ENCODE results near the gene CAMK2D. TPM values are rescaled to one million over a fixed set of nuclear protein-coding genes. Genes with fewer than 3 reads are reported as not detected.

CAMK2D gene
- total RNA-seq, 1 experiment from 2014 or later = 19.9 TPM

DNA sequence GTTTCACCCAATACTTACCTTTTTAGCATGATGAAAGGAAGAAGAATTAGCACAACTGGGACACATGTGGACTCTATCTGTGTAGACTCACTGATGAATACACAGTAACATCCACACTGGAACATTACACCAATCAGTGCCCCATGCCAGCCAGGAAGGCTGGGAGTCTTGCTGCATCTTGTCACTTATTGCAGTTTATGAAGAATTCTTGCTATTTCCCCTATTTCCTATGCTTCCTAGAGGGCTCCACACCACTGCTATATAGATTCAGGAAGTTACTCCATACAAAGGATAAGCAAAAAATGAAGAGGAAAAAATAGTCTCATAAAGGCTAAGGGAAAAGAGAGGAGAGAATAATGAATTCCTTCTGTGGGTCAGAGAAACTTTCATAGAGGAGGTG lies 201.0 kb downstream of the CAMK2D start:
- no peaks in the 10 kb centered on the region for H3K36me3 ChIP-seq
- H3K9me3 ChIP-seq = no peaks in the 10 kb centered on the region
- H3K27me3 ChIP-seq = no peaks in the 10 kb centered on the region
- no peak overlapping the region for H3K4me3 ChIP-seq
- DNase-seq = no peak

- DNase-seq = no peak
- no peaks in the 10 kb centered on the region for H3K27me3 ChIP-seq
- no peaks in the 10 kb centered on the region for H3K9me3 ChIP-seq
- H3K4me3 ChIP-seq = no peak overlapping the region
- no peaks in the 10 kb centered on the region for H3K36me3 ChIP-seq
Observed at GRCh38 chr4:113559947-113560346, 201.6 kb downstream of the CAMK2D start.

- no peak overlapping the region for H3K4me3 ChIP-seq
- DNase-seq = no peak
- no peaks in the 10 kb centered on the region for H3K36me3 ChIP-seq
- no peaks in the 10 kb centered on the region for H3K27me3 ChIP-seq
- H3K9me3 ChIP-seq = no peaks in the 10 kb centered on the region
Observed at GRCh38 chr4:113556382-113557134, 205.0 kb downstream of the CAMK2D start.

GRCh38 chr4:113555868-113556267 lies 205.7 kb downstream of the CAMK2D start:
- no peaks in the 10 kb centered on the region for H3K27me3 ChIP-seq
- no peak overlapping the region for H3K4me3 ChIP-seq
- H3K9me3 ChIP-seq = no peaks in the 10 kb centered on the region
- no peak for DNase-seq
- no peaks in the 10 kb centered on the region for H3K36me3 ChIP-seq

GRCh38 chr4:113553082-113553481 lies 208.5 kb downstream of the CAMK2D start:
- Histone ChIP-seq H3K9me3 (no peaks in the 10 kb centered on the region), H3K4me3 (no peak overlapping the region), H3K36me3 (no peaks in the 10 kb centered on the region), H3K27me3 (no peaks in the 10 kb centered on the region)
- DNase-seq = no peak

DNA sequence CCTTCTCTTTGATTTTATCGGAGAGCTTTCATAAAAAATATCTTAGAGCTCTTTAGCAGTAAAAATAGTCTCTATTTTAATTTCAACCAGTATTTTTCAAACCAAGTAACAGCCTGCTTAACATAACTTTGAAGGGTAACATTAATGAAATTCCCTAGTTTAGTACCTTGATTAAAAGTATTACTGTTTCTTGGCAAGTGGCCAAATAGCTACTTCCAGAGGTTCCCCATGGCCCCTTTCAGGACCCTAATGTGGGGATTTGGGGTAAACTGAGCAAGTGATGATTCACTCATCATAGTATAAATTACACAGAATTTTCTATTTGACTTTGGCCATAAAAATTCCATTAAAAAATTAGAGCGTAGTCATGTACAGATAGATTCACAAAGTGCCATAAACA lies 211.0 kb downstream of the CAMK2D start:
- DNase-seq = no peak
- no peak overlapping the region for H3K4me3 ChIP-seq
- H3K9me3 ChIP-seq = no peaks in the 10 kb centered on the region

DNA sequence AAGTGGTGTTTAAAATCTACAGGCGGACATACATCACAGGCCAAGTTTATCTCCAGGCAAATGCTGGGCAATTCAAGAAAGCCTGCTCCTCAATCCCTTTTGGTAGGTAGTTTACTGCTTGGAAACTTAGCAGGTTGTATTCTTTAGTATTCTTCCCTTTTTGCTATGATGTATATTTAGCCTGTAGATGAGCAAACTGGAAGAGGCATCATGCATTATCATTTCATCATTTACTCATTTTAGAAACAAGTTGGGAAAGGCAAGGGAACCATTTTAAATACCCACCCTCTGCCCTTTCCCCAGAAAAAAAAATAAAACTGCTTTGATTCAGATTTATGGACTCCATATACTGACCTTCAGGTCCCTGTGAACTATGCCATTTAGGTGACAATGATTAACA lies 213.2 kb downstream of the CAMK2D start:
- Histone ChIP-seq H3K9me3 (no peaks in the 10 kb centered on the region), H3K36me3 (no peaks in the 10 kb centered on the region), H3K4me3 (no peak overlapping the region), H3K27me3 (no peaks in the 10 kb centered on the region)
- DNase-seq = no peak

More for the DNA sequence above, 211.0 kb downstream of the CAMK2D start:
- no peaks in the 10 kb centered on the region for H3K27me3 ChIP-seq
- H3K36me3 ChIP-seq = no peaks in the 10 kb centered on the region

GRCh38 chr4:113547487-113548042 lies 214.0 kb downstream of the CAMK2D start:
- peak; percentile 87 for DNase-seq
- Histone ChIP-seq H3K9me3 (no peaks in the 10 kb centered on the region), H3K27me3 (no peaks in the 10 kb centered on the region), H3K36me3 (no peaks in the 10 kb centered on the region), H3K4me3 (no peak overlapping the region)

DNA sequence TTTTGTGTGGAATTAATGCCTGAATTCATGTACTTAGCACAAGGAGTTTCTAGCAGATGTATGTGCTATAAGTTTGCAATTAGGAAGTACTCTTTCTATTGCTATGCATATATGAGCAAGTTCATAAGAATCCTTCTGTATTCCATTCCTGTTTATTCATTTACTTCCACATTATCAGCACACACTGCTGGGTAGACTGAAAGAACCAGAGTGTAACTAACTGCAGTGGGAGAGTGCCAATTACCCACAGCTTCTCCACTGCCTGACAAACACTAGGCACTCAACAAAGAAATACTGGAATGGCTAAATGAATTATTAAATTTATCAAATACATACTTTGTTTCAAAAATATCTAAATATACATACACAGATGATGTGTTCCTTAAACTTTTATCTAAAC lies 219.6 kb downstream of the CAMK2D start:
- Histone ChIP-seq H3K9me3 (no peaks in the 10 kb centered on the region), H3K36me3 (no peaks in the 10 kb centered on the region), H3K4me3 (no peak overlapping the region), H3K27me3 (no peaks in the 10 kb centered on the region)
- no peak for DNase-seq

- H3K4me3 ChIP-seq = no peak overlapping the region
- DNase-seq = no peak
- no peaks in the 10 kb centered on the region for H3K9me3 ChIP-seq
- H3K36me3 ChIP-seq = no peaks in the 10 kb centered on the region
- no peaks in the 10 kb centered on the region for H3K27me3 ChIP-seq
Observed at GRCh38 chr4:113540859-113541258, 220.7 kb downstream of the CAMK2D start.

- no peak for DNase-seq
- no peaks in the 10 kb centered on the region for H3K9me3 ChIP-seq
- no peaks in the 10 kb centered on the region for H3K36me3 ChIP-seq
- no peaks in the 10 kb centered on the region for H3K27me3 ChIP-seq
- no peak overlapping the region for H3K4me3 ChIP-seq
Observed at GRCh38 chr4:113539408-113539807, 222.1 kb downstream of the CAMK2D start.

DNA sequence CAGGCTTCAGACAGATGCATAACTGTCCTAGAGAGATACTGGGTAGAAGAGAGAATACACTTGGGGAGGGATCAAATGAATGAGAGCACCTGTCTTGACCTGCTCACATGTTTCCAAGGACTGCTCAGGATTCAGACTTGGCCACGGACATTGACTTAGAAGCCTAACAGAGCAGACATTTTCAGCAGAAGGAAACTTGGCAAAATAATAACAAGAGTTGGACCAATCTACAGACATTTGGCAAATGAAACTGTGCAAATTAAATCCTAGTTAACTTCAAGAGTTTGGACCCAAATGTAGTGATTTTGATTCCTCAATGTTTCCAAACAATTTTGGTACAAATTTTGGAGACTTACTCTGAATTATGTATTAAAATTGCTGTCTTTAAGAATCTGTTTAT lies 223.9 kb downstream of the CAMK2D start:
- DNase-seq = no peak
- Histone ChIP-seq H3K36me3 (no peaks in the 10 kb centered on the region), H3K9me3 (no peaks in the 10 kb centered on the region), H3K4me3 (no peak overlapping the region), H3K27me3 (no peaks in the 10 kb centered on the region)

GRCh38 chr4:113537203-113537602 lies 224.3 kb downstream of the CAMK2D start:
- Histone ChIP-seq H3K9me3 (no peaks in the 10 kb centered on the region), H3K36me3 (no peaks in the 10 kb centered on the region), H3K4me3 (no peak overlapping the region), H3K27me3 (no peaks in the 10 kb centered on the region)
- DNase-seq = no peak

DNA sequence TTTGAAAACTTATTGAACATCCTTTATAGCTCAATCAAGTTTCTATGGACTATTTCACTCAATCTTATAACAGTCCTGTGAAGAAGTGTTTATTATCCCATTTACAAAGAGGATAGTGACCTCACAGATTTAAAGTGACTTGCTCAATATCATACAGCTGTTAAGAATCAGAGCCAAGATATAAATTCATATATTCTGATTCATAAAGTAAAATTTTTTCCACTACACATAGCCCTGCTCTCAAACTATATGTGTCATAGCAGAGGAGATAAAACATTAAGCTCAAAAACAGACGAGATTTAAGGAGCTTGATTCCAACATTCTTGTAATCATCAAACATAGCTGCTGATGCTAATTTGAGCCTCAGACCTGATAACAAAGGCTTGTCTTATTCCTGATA lies 226.8 kb downstream of the CAMK2D start:
- no peak for DNase-seq
- H3K9me3 ChIP-seq = no peaks in the 10 kb centered on the region
- no peaks in the 10 kb centered on the region for H3K27me3 ChIP-seq
- no peak overlapping the region for H3K4me3 ChIP-seq
- H3K36me3 ChIP-seq = no peaks in the 10 kb centered on the region

DNA sequence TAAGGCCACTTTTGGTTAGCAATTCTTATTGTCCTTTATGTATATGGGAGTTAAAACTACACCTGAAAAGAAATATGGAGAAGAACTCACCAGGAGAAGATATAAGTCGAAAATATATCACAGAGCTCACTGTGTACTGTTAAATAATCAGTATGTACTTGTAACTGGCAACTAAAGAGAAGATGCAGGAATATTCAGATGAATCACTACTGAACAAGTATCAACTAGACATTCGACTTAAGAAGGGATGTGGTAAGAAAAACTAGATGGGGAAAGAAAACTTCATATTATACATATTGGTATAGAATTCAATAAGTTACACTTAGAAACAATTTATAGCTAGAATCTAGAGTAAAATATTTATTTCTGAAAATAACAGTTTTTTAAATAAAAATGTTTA lies 230.0 kb downstream of the CAMK2D start:
- Histone ChIP-seq H3K9me3 (no peaks in the 10 kb centered on the region), H3K4me3 (no peak overlapping the region), H3K36me3 (no peaks in the 10 kb centered on the region), H3K27me3 (no peaks in the 10 kb centered on the region)
- no peak for DNase-seq

GRCh38 chr4:113528395-113528794 lies 233.1 kb downstream of the CAMK2D start:
- Histone ChIP-seq H3K9me3 (no peaks in the 10 kb centered on the region), H3K4me3 (no peak overlapping the region), H3K36me3 (no peaks in the 10 kb centered on the region), H3K27me3 (no peaks in the 10 kb centered on the region)
- no peak for DNase-seq

GRCh38 chr4:113525521-113525920 lies 236.0 kb downstream of the CAMK2D start:
- H3K36me3 ChIP-seq = no peaks in the 10 kb centered on the region
- H3K4me3 ChIP-seq = no peak overlapping the region
- H3K9me3 ChIP-seq = no peaks in the 10 kb centered on the region
- DNase-seq = no peak
- H3K27me3 ChIP-seq = no peaks in the 10 kb centered on the region

DNA sequence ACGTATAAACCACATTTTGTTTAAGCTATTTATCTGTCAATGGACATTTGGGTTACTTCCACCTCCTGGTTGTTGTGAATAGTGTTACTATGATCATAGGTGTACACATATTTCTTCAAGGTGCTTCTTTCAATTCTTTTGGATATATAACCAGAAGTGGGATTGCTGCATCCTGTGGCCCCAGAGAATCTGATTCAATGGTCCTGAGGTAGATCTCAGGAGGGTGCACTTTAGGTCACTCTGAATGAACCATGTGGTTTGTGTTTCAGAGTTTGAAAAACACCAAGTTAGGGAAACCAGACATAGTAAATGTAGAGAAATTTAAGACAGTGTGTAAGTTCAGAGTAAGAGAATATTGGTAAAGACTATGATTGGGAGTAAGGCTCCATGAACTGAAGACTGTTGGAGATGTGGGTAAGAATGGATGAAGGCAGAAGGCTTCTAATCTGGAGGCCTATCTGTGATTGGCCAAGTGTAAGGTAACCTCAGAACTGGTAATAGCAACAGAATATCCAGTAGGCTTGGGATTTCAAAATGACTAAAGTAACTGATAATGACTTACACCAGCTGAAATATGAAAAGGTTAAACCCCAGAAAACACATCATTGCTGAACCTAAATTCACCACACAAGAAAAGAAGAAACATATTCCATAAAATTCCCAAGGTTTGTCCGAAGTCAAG lies 236.9 kb downstream of the CAMK2D start:
- no peak for DNase-seq
- Histone ChIP-seq H3K9me3 (no peaks in the 10 kb centered on the region), H3K27me3 (no peaks in the 10 kb centered on the region), H3K4me3 (no peak overlapping the region), H3K36me3 (no peaks in the 10 kb centered on the region)
